ENCODE data around the gene PLEKHA3. TPM values are rescaled to one million over a fixed set of nuclear protein-coding genes. Genes with fewer than 3 reads are reported as not detected.

Gene PLEKHA3
- total and polyA plus RNA-seq, 2 of the 4 experiments (the other 2 are of a cell fraction), result 3.9 to 5.5 TPM

GRCh38 chr2:178474560-178474959, 5.7 kb upstream of the PLEKHA3 start:
- no CpG with 5 or more reads among the region's 5 CpGs for WGBS, 2 experiments (ENCODE audit: extremely low coverage in 2 of 2, insufficient read length in 1 of 2)
- H4K5ac ChIP-seq (ENCODE audit: low read depth, low read length), result no peak overlapping the region
- no peak overlapping the region for H4K8ac ChIP-seq (ENCODE audit: low read depth in 2 of 2, low read length in 2 of 2)
- H3K56ac ChIP-seq (ENCODE audit: extremely low read depth, insufficient read depth, low read length), result no peak overlapping the region
- no peak for ATAC-seq (ENCODE audit: low read depth)
- no peak overlapping the region for H2BK5ac ChIP-seq (ENCODE audit: low read depth, low read length, poor library complexity, severe bottlenecking)
- no peak overlapping the region for H3K9ac ChIP-seq (ENCODE audit: low read depth, low read length)
- ChIA-PET CTCF (no interaction called here), POLR2A (ENCODE audit: unreplicated experiment) (no interaction called here)
- no peaks in the 10 kb centered on the region for H4K20me1 ChIP-seq (ENCODE audit: insufficient read depth, low read length)
- no peak overlapping the region for H2BK120ac ChIP-seq (ENCODE audit: low read depth, low read length)
- no peaks in the 10 kb centered on the region for H3K27me3 ChIP-seq (ENCODE audit: control insufficient read depth, insufficient read depth, low read length)
- intact Hi-C loops (cut with micrococcal nuclease) (no loop called here), in situ Hi-C loops (cut with MboI; ENCODE audit: low sequenced_read_pairs) (no loop called here), dilution Hi-C loops (cut with HindIII; ENCODE audit: low sequenced_read_pairs, unreplicated experiment) (no loop called here)
- no peaks in the 10 kb centered on the region for H3K9me3 ChIP-seq (ENCODE audit: control insufficient read depth, insufficient read depth, low read length)
- H4K91ac ChIP-seq (ENCODE audit: insufficient read depth, low read depth, low read length), result no peak overlapping the region
- H3K4me3 ChIP-seq (ENCODE audit: insufficient read depth, low read depth, low read length), result no peak overlapping the region
- TF ChIP-seq RCOR1 (IDR thresholded peaks at IDR 0.05; ENCODE audit: insufficient replicate concordance, low read length), result no peak
- TF ChIP-seq MAZ (IDR thresholded peaks at IDR 0.05; ENCODE audit: borderline replicate concordance, low read depth, low read length), result no peak
- no peak for TF ChIP-seq CHD1 (IDR thresholded peaks at IDR 0.05; ENCODE audit: low read depth, low read length)
- no peak for TF ChIP-seq BHLHE40 (IDR thresholded peaks at IDR 0.05; ENCODE audit: low read depth, low read length)
- no peak for TF ChIP-seq ELK1 (IDR thresholded peaks at IDR 0.05; ENCODE audit: borderline replicate concordance, low read depth, low read length)
- TF ChIP-seq CEBPB (IDR thresholded peaks at IDR 0.05; ENCODE audit: low read depth, low read length), result no peak
- no peak for TF ChIP-seq FOS (IDR thresholded peaks at IDR 0.05; ENCODE audit: low read depth, low read length)
- TF ChIP-seq MAFK (IDR thresholded peaks at IDR 0.05; ENCODE audit: low read depth, low read length), result no peak
- H3K23ac ChIP-seq (ENCODE audit: low read depth, low read length), result no peak overlapping the region
- H2AK5ac ChIP-seq (ENCODE audit: low read depth, low read length), result no peak overlapping the region
- no peak overlapping the region for H2AFZ ChIP-seq (replicated peaks; ENCODE audit: low read length, poor library complexity)
- no peak overlapping the region for H3K18ac ChIP-seq (ENCODE audit: low read depth, low read length)
- no peak overlapping the region for H3K4me2 ChIP-seq (ENCODE audit: low read depth, low read length)
- H3K4me1 ChIP-seq (ENCODE audit: control insufficient read depth, insufficient read depth, low read length), result peaks cover 5% of the 10 kb centered on the region
- H2AK9ac ChIP-seq (replicated peaks; ENCODE audit: low read depth, low read length, poor library complexity), result no peak overlapping the region
- no peak overlapping the region for H3K4ac ChIP-seq (ENCODE audit: low read depth, low read length)
- no peak overlapping the region for H3K27ac ChIP-seq (ENCODE audit: insufficient read depth, low read length)
- no peak overlapping the region for H2BK15ac ChIP-seq (ENCODE audit: low read depth, low read length)
- no peaks in the 10 kb centered on the region; the same call in 1 of the 2 replicates for H3K9me1 ChIP-seq (ENCODE audit: insufficient read depth, low read length)
- H3K14ac ChIP-seq (replicated peaks; ENCODE audit: low read depth, low read length), result no peak overlapping the region
- no TSS peak for BruUV-seq (replicated peaks)
- peaks cover 20 to 21% of the 10 kb centered on the region in 2 experiments for H3K79me1 ChIP-seq (ENCODE audit: low read depth in 1 of 2, low read length in 2 of 2)
- no peaks in the 10 kb centered on the region for H3K36me3 ChIP-seq (ENCODE audit: control insufficient read depth, insufficient read depth, low read length)
- H2BK20ac ChIP-seq (ENCODE audit: low read depth, low read length), result no peak overlapping the region
- DNase-seq, result no peak
